OCI-LY1 (cell line): ENCODE data around the gene BLOC1S5.

Experiments
- H2AFZ ChIP-seq: fragments of 200-600 bp; sonication (generic), shearing (Covaris generic); 2 replicates; pipeline ENCODE4 v1.6.0; 2014; ENCODE audit warnings: antibody characterized with exemption, mild to moderate bottlenecking, low read length
- H3F3A ChIP-seq: fragments of 200-600 bp; sonication (generic), shearing (Covaris generic); 2 replicates; pipeline ENCODE4 v1.6.0; 2014; ENCODE audit warnings: mild to moderate bottlenecking, antibody characterized with exemption, low read length, moderate library complexity; ENCODE audit not compliant: insufficient read depth
- H3K27ac ChIP-seq: fragments of 200-600 bp; sonication (generic); 2 replicates; pipeline ENCODE4 v1.5.1; 2014; ENCODE audit warnings: low read length, mixed run types, mild to moderate bottlenecking, low read depth; ENCODE audit not compliant: poor library complexity, severe bottlenecking
- H3K27me3 ChIP-seq: fragments of 200-600 bp; sonication (generic); 2 replicates; pipeline ENCODE4 v1.6.0; 2014; ENCODE audit warnings: antibody characterized with exemption, mild to moderate bottlenecking, low read length, moderate library complexity; ENCODE audit not compliant: insufficient read depth
- H3K36me3 ChIP-seq: fragments of 200-600 bp; sonication (generic); 2 replicates; pipeline ENCODE4 v1.6.1; 2014; ENCODE audit warnings: mild to moderate bottlenecking, antibody characterized with exemption, low read length, moderate library complexity, mixed read lengths; ENCODE audit not compliant: insufficient read depth
- H3K4me1 ChIP-seq: fragments of 200-600 bp; sonication (generic); 2 replicates; pipeline ENCODE4 v1.5.1; 2014; ENCODE audit warnings: mild to moderate bottlenecking, low read length, moderate library complexity; ENCODE audit not compliant: insufficient read depth, severe bottlenecking
- H3K4me2 ChIP-seq: fragments of 200-600 bp; sonication (generic), shearing (Covaris generic); 2 replicates; pipeline ENCODE4 v1.6.1; 2014; ENCODE audit warnings: low read length
- H3K4me3 ChIP-seq: fragments of 200-600 bp; sonication (generic); 2 replicates; pipeline ENCODE4 v1.5.1; 2014; ENCODE audit warnings: low read length, low read depth, mild to moderate bottlenecking, mixed read lengths; ENCODE audit not compliant: poor library complexity, severe bottlenecking
- H3K79me2 ChIP-seq: fragments of 200-600 bp; shearing (Covaris generic); 2 replicates; pipeline ENCODE4 v1.6.1; 2016; ENCODE audit warnings: mixed run types, low read length, mixed read lengths; ENCODE audit not compliant: insufficient read depth
- H3K9ac ChIP-seq: fragments of 200-600 bp; sonication (generic), shearing (Covaris generic); 2 replicates; pipeline ENCODE4 v1.6.1; 2014; ENCODE audit warnings: mild to moderate bottlenecking, low read length, mixed read lengths
- H3K9me2 ChIP-seq: fragments of 200-600 bp; sonication (generic), shearing (Covaris generic); 2 replicates; pipeline ENCODE4 v1.6.1; 2014; ENCODE audit warnings: low read depth, mild to moderate bottlenecking, low read length, mixed read lengths
- H3K9me3 ChIP-seq: fragments of 200-600 bp; shearing (Covaris generic); 2 replicates; pipeline ENCODE4 v1.6.1; 2014; ENCODE audit warnings: low read length, mixed read lengths
- H4K20me1 ChIP-seq: fragments of 200-600 bp; sonication (generic), shearing (Covaris generic); 2 replicates; pipeline ENCODE4 v1.6.0; 2016; ENCODE audit warnings: mild to moderate bottlenecking, low read length; ENCODE audit not compliant: insufficient read depth
- EZH2 ChIP-seq: fragments of 200-600 bp; sonication (generic), shearing (Covaris generic); IDR thresholded peaks from 2 replicates; pipeline ENCODE4 v1.8.0; 2017; ENCODE audit warnings: borderline replicate concordance, mixed run types, mild to moderate bottlenecking, antibody characterized with exemption, low read length, moderate library complexity, mixed read lengths
- TF ChIP-seq, protein P1 (sequence below): fragments of 200-600 bp; sonication (generic), shearing (Covaris generic); IDR thresholded peaks from 2 replicates; pipeline ENCODE4 v1.5.1; 2017; ENCODE audit warnings: mild to moderate bottlenecking, antibody characterized with exemption, low read length, moderate library complexity, mixed read lengths

The BLOC1S5 gene

DNA sequence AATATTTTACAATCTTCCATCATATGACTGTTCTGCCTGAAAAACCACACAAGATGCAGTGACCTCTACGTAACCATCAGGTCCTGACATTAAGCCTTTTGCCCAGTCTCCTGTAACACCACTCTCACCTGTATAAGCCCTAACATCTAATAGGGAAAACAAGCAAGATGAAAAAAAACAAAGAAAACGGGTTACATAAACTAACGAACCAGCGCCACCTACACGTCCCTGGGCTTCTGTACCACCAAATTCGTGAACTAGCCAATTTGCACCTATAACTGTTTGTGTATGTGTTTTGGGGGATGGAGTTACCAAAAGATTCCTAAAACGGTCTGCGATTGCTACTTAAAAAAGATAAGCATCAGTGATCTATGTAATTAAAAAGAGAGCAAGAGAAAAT lies 70.2 kb downstream of the BLOC1S5 start:
- TF ChIP-seq, protein P1, sequence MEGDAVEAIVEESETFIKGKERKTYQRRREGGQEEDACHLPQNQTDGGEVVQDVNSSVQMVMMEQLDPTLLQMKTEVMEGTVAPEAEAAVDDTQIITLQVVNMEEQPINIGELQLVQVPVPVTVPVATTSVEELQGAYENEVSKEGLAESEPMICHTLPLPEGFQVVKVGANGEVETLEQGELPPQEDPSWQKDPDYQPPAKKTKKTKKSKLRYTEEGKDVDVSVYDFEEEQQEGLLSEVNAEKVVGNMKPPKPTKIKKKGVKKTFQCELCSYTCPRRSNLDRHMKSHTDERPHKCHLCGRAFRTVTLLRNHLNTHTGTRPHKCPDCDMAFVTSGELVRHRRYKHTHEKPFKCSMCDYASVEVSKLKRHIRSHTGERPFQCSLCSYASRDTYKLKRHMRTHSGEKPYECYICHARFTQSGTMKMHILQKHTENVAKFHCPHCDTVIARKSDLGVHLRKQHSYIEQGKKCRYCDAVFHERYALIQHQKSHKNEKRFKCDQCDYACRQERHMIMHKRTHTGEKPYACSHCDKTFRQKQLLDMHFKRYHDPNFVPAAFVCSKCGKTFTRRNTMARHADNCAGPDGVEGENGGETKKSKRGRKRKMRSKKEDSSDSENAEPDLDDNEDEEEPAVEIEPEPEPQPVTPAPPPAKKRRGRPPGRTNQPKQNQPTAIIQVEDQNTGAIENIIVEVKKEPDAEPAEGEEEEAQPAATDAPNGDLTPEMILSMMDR = peak; percentile 65
- TF ChIP-seq EZH2 = no peak
- H3K4me2 ChIP-seq = no peak overlapping the region
- no peak overlapping the region for H3K4me3 ChIP-seq
- H3K27ac ChIP-seq = no peak overlapping the region
- no peaks in the 10 kb centered on the region for H3K9me3 ChIP-seq
- no peak overlapping the region for H3K9ac ChIP-seq
- H3K9me2 ChIP-seq = no peaks in the 10 kb centered on the region
- H3K79me2 ChIP-seq = no peaks in the 10 kb centered on the region
- no peaks in the 10 kb centered on the region for H4K20me1 ChIP-seq
- no peaks in the 10 kb centered on the region for H3K4me1 ChIP-seq
- H3K36me3 ChIP-seq = no peaks in the 10 kb centered on the region
- H2AFZ ChIP-seq = no peak overlapping the region
- no peaks in the 10 kb centered on the region for H3K27me3 ChIP-seq
- H3F3A ChIP-seq = no peaks in the 10 kb centered on the region

- Histone ChIP-seq H3K27me3 (no peaks in the 10 kb centered on the region), H3K9me3 (no peaks in the 10 kb centered on the region), H3K27ac (no peak overlapping the region), H3K4me1 (no peaks in the 10 kb centered on the region), H3K4me3 (no peak overlapping the region), H4K20me1 (no peaks in the 10 kb centered on the region), H3K9ac (no peak overlapping the region), H2AFZ (no peak overlapping the region), H3K9me2 (no peaks in the 10 kb centered on the region), H3K4me2 (no peak overlapping the region), H3K36me3 (no peaks in the 10 kb centered on the region), H3K79me2 (no peaks in the 10 kb centered on the region), H3F3A (no peaks in the 10 kb centered on the region)
- TF ChIP-seq, protein P1 = no peak
- TF ChIP-seq EZH2 = no peak
Observed at GRCh38 chr6:7993399-7993798, 70.8 kb downstream of the BLOC1S5 start.

DNA sequence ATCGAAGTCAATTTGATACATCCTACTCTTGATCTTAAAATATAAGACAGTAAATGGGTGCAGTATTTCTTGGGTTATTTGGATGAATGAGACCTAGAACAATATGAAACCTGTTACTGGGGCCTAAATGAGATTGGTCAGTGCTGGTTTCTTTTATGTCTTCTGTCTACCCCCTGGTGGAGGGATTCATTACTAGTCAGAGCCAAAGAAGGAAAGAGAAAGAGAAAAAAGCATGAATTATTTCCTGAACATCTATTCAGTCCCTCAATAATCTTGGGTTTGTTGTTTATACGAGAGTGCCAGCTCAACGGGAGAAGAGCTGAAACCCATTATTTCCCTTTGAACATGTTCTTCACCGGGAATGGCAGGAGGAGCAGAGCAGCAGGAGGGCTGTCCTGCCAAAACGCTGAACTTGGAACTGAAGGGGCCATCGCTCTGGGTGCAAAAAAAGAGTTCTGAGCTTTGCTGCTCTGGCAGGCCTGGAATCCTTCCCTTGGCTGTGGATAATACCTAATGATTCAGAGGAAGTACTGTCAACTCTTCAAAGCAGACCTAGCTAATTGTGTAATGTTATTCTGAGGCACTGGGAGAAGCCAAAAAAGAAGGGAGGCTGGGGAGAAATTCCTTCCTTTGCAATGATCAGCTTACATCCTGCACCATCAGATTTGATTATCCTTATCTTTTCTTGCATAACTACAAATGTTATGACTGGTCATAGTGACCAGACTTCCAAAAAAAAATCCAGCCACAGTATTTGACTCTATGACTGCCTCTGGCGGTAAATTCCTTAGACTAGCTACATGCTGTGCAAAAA lies 72.0 kb downstream of the BLOC1S5 start:
- Histone ChIP-seq H3K27ac (no peak overlapping the region), H4K20me1 (no peaks in the 10 kb centered on the region), H3K9ac (no peak overlapping the region), H3K36me3 (no peaks in the 10 kb centered on the region), H3K27me3 (no peaks in the 10 kb centered on the region), H3K4me3 (no peak overlapping the region), H3F3A (no peaks in the 10 kb centered on the region), H3K79me2 (no peaks in the 10 kb centered on the region), H3K4me1 (no peaks in the 10 kb centered on the region), H3K4me2 (no peak overlapping the region), H2AFZ (no peak overlapping the region), H3K9me2 (no peaks in the 10 kb centered on the region), H3K9me3 (no peaks in the 10 kb centered on the region)
- TF ChIP-seq EZH2 = no peak
- TF ChIP-seq, protein P1 = peak; percentile 72
